HG03139 (cell line): ENCODE measurements around the gene DYNC1I1.
A peak's percentile ranks its signal among the peaks of the same experiment; 100 is the strongest.
"Not testable (repeated sequence)": the region's sequence is repeated elsewhere in the genome, so short reads cannot be mapped to it uniquely, and the experiment has no call there.

Experiments
- ATAC-seq: cut with Tn5 transposase; IDR thresholded peaks from one replicate; pipeline ENCODE4 v1.9.1; 2021; ENCODE audit not compliant: unreplicated experiment

DYNC1I1 gene

GRCh38 chr7:95906851-95907250 lies 134.5 kb downstream of the DYNC1I1 start:
- no peak for ATAC-seq

- no peak for ATAC-seq
Measured at GRCh38 chr7:95907337-95907736, 135.0 kb downstream of the DYNC1I1 start.

- no peak for ATAC-seq
Measured at GRCh38 chr7:95908499-95908898, 136.1 kb downstream of the DYNC1I1 start.

- no peak for ATAC-seq
Measured at GRCh38 chr7:95910341-95910740, 138.0 kb downstream of the DYNC1I1 start.

- ATAC-seq, result no peak
Measured at GRCh38 chr7:95915731-95916130, 143.4 kb downstream of the DYNC1I1 start.

- peak; percentile 71 for ATAC-seq
Measured at GRCh38 chr7:95916573-95917297, 144.4 kb downstream of the DYNC1I1 start.

- no peak for ATAC-seq
Measured at GRCh38 chr7:95917634-95918033, 145.3 kb downstream of the DYNC1I1 start.

- no peak for ATAC-seq
Measured at GRCh38 chr7:95919556-95919955, 147.2 kb downstream of the DYNC1I1 start.

- no peak for ATAC-seq
Measured at GRCh38 chr7:95921543-95921942, 149.2 kb downstream of the DYNC1I1 start.

- ATAC-seq, result no peak
Measured at GRCh38 chr7:95922191-95922590, 149.8 kb downstream of the DYNC1I1 start.

- no peak for ATAC-seq
Measured at GRCh38 chr7:95925236-95925635, 152.9 kb downstream of the DYNC1I1 start.

GRCh38 chr7:95925971-95926370 lies 153.6 kb downstream of the DYNC1I1 start:
- no peak for ATAC-seq

GRCh38 chr7:95927756-95928155 lies 155.4 kb downstream of the DYNC1I1 start:
- no peak for ATAC-seq

- no peak for ATAC-seq
Measured at GRCh38 chr7:95929710-95930280, 157.4 kb downstream of the DYNC1I1 start.

- no peak for ATAC-seq
Measured at GRCh38 chr7:95931460-95932232, 159.3 kb downstream of the DYNC1I1 start.

GRCh38 chr7:95933618-95934017 lies 161.3 kb downstream of the DYNC1I1 start:
- ATAC-seq, result no peak

- ATAC-seq, result not testable (repeated sequence)
Measured at GRCh38 chr7:95944867-95945266, 172.5 kb downstream of the DYNC1I1 start.

- ATAC-seq, result no peak
Measured at GRCh38 chr7:95950698-95951097, 178.3 kb downstream of the DYNC1I1 start.

- no peak for ATAC-seq
Measured at GRCh38 chr7:95951531-95951930, 179.2 kb downstream of the DYNC1I1 start.

GRCh38 chr7:95951997-95952795 lies 179.8 kb downstream of the DYNC1I1 start:
- no peak for ATAC-seq

- no peak for ATAC-seq
Measured at GRCh38 chr7:95952851-95953250, 180.5 kb downstream of the DYNC1I1 start.
